K562 treated with DMSO at 1 percent for 12 hours (cell line): ENCODE data around the gene VEZT. TPM values are rescaled to one million over a fixed set of nuclear protein-coding genes. Genes with fewer than 3 reads are reported as not detected.

Experiments
- total RNA-seq: library from RNA; unstranded; fragments of 300-600 nt; gene quantifications from 2 replicates; pipeline ENCODE4 v1.2.3, GENCODE V29; 2022; ENCODE audit not compliant: insufficient read depth

VEZT gene, protein sequence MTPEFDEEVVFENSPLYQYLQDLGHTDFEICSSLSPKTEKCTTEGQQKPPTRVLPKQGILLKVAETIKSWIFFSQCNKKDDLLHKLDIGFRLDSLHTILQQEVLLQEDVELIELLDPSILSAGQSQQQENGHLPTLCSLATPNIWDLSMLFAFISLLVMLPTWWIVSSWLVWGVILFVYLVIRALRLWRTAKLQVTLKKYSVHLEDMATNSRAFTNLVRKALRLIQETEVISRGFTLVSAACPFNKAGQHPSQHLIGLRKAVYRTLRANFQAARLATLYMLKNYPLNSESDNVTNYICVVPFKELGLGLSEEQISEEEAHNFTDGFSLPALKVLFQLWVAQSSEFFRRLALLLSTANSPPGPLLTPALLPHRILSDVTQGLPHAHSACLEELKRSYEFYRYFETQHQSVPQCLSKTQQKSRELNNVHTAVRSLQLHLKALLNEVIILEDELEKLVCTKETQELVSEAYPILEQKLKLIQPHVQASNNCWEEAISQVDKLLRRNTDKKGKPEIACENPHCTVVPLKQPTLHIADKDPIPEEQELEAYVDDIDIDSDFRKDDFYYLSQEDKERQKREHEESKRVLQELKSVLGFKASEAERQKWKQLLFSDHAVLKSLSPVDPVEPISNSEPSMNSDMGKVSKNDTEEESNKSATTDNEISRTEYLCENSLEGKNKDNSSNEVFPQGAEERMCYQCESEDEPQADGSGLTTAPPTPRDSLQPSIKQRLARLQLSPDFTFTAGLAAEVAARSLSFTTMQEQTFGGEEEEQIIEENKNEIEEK
- total RNA-seq = 7.6 and 25.8 TPM in 2 replicates

GRCh38 chr12:95217377-95218149, at the start of gene VEZT, which contains the start of gene FGD6:
TSS of gene VEZT (plus strand) at chr12:95217807. CDS start at chr12:95217851, 44 bp downstream.
TSS of gene FGD6 (minus strand) at chr12:95217467. CDS start at chr12:95217240, 227 bp downstream.

Other genes with a start within 250 kb of the VEZT start
- 157 and 199 TPM in 2 replicates for gene NDUFA12, start 214.1 kb upstream of the VEZT start, total RNA-seq
- gene NR2C1, start 144.2 kb upstream of the VEZT start, total RNA-seq = 6.0 and 24.0 TPM in 2 replicates
- 1.0 and 6.6 TPM in 2 replicates for gene FGD6, start 340 bp upstream of the VEZT start, total RNA-seq